Neural crest cell (in vitro differentiated cells): ENCODE measurements around the gene STKLD1. TPM values are rescaled to one million over a fixed set of nuclear protein-coding genes. Genes with fewer than 3 reads are reported as not detected.

Experiments used
- DNase-seq: peaks from one replicate; pipeline ENCODE4 v3.0.0; 2021; ENCODE audit warnings: low read depth, mixed read lengths, low spot score
- H3K27ac Mint-ChIP-seq: one replicate; pipeline ENCODE4 v1.8.0; 2021; ENCODE audit warnings: mild to moderate bottlenecking, mixed read lengths; ENCODE audit not compliant: unreplicated experiment
- H3K27me3 Mint-ChIP-seq: 2 replicates; pipeline ENCODE4 v1.8.0; 2021; ENCODE audit warnings: low read depth, mild to moderate bottlenecking, mixed read lengths
- H3K36me3 Mint-ChIP-seq: 2 replicates; pipeline ENCODE4 v1.8.0; 2021; ENCODE audit warnings: low read depth, mild to moderate bottlenecking, mixed read lengths
- H3K4me1 Mint-ChIP-seq: 2 replicates; pipeline ENCODE4 v1.8.0; 2021; ENCODE audit warnings: mixed read lengths
- H3K4me3 Mint-ChIP-seq: one replicate; pipeline ENCODE4 v1.8.0; 2021; ENCODE audit warnings: mild to moderate bottlenecking, mixed read lengths
- H3K9me3 Mint-ChIP-seq: 2 replicates; pipeline ENCODE4 v1.8.0; 2021; ENCODE audit warnings: mixed read lengths
- CTCF ChIP-seq: fragments of 200-600 bp; sonication (generic); conservative IDR thresholded peaks from 2 replicates; pipeline ENCODE4 v1.5.0; 2021; ENCODE audit warnings: antibody characterized with exemption, mild to moderate bottlenecking
- total RNA-seq: library from RNA; stranded (reverse); gene quantifications from 2 replicates; pipeline ENCODE4 v1.2.1, GENCODE V29; 2021

Gene STKLD1
- total RNA-seq, 1 donor from 2014 or later = 2.9 TPM

GRCh38 chr9:133342069-133342406 is 34.1 kb upstream of the STKLD1 start:
- peak; percentile 21 for TF ChIP-seq CTCF
- H3K36me3 Mint-ChIP-seq = peaks cover 10% of the 10 kb centered on the region
- peak overlapping the region; percentile 53 for H3K4me3 Mint-ChIP-seq
- peaks cover 8% of the 10 kb centered on the region for H3K4me1 Mint-ChIP-seq
- DNase-seq = no peak
- no peaks in the 10 kb centered on the region for H3K27me3 Mint-ChIP-seq
- no peaks in the 10 kb centered on the region for H3K9me3 Mint-ChIP-seq
- H3K27ac Mint-ChIP-seq = no peak overlapping the region

DNA sequence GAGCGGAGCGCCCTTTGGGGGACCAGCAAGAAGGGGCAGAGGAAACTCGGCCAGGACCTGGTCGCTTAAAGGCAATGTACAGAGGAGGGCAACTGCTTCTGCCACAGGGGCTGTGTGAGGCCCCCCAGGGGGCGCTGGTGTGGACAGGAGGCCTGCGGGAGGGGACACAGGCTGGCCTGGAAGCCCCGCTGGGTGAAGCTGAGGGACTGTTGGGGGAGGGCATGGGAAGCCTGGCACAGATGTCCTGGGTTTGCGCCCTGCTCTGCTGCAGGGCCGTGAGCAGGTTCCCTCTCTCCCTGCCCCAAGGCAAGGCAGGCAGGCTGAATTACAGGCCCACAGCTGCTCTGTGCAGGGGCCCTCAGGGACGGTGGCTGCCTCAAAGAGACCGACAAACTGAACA is 33.6 kb upstream of the STKLD1 start:
- Mint-ChIP-seq H3K9me3 (no peaks in the 10 kb centered on the region), H3K4me3 (peak overlapping the region; percentile 53), H3K27me3 (no peaks in the 10 kb centered on the region), H3K27ac (no peak overlapping the region), H3K36me3 (peaks cover 10% of the 10 kb centered on the region), H3K4me1 (peaks cover 10% of the 10 kb centered on the region)
- TF ChIP-seq CTCF = peak; percentile 1
- DNase-seq = no peak

- no peak overlapping the region for H3K27ac Mint-ChIP-seq
- peaks cover 21% of the 10 kb centered on the region for H3K36me3 Mint-ChIP-seq
- no peak for DNase-seq
- TF ChIP-seq CTCF = no peak
- peaks cover 22% of the 10 kb centered on the region for H3K4me1 Mint-ChIP-seq
- H3K27me3 Mint-ChIP-seq = peaks cover 4% of the 10 kb centered on the region
- no peaks in the 10 kb centered on the region for H3K9me3 Mint-ChIP-seq
- peak overlapping the region; percentile 31 for H3K4me3 Mint-ChIP-seq
Observed at GRCh38 chr9:133344071-133344470, 32.1 kb upstream of the STKLD1 start.

GRCh38 chr9:133344979-133345378 is 31.2 kb upstream of the STKLD1 start:
- Mint-ChIP-seq H3K4me3 (no peak overlapping the region), H3K9me3 (no peaks in the 10 kb centered on the region), H3K36me3 (peaks cover 27% of the 10 kb centered on the region), H3K4me1 (peaks cover 31% of the 10 kb centered on the region), H3K27me3 (peaks cover 4% of the 10 kb centered on the region), H3K27ac (no peak overlapping the region)
- DNase-seq = no peak
- TF ChIP-seq CTCF = no peak

DNA sequence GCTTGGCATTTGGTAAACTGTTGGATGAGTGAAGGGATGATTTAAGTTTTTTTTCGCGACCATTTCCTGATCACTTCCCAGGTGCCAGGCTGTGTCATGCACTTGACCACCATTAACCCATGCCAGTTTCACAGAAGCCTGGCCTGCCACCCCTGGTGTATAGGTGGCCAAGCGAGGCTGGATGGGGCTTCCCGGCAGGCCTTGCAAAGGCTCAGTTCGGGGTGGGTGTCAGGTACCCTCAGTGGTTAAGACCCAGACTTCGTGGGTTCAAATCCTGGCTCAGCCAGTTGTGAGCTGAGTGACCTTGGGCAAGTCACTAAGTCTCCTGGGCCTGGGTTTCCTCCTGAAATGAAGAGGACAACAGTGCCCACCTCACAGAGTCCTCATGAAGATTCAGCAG is 30.6 kb upstream of the STKLD1 start:
- peaks cover 33% of the 10 kb centered on the region for H3K4me1 Mint-ChIP-seq
- no peak for TF ChIP-seq CTCF
- peaks cover 24% of the 10 kb centered on the region for H3K36me3 Mint-ChIP-seq
- H3K27ac Mint-ChIP-seq = no peak overlapping the region
- DNase-seq = no peak
- H3K9me3 Mint-ChIP-seq = no peaks in the 10 kb centered on the region
- H3K4me3 Mint-ChIP-seq = peak overlapping the region; percentile 96
- H3K27me3 Mint-ChIP-seq = peaks cover 4% of the 10 kb centered on the region
